MM.1S (cell line): ENCODE results near the gene ELANE.

Experiments
- DNase-seq: peaks from one replicate; pipeline ENCODE4 v3.0.0-alpha.2; 2015
- H2AFZ ChIP-seq: fragments of 300-600 bp; sonication (generic); 2 replicates; pipeline ENCODE4 v1.6.0; 2016; ENCODE audit warnings: antibody characterized with exemption, low read length
- H3F3A ChIP-seq: fragments of 300-600 bp; sonication (generic); 2 replicates; pipeline ENCODE4 v1.6.1; 2016; ENCODE audit warnings: mild to moderate bottlenecking, antibody characterized with exemption, low read length, moderate library complexity, mixed read lengths; ENCODE audit not compliant: insufficient read depth
- H3K27ac ChIP-seq: fragments of 300-600 bp; sonication (generic); 2 replicates; pipeline ENCODE4 v1.5.1; 2016; ENCODE audit warnings: mild to moderate bottlenecking, low read length
- H3K27me3 ChIP-seq: fragments of 300-600 bp; sonication (generic); replicated peaks from 2 replicates; pipeline ENCODE4 v1.6.0; 2016; ENCODE audit warnings: low read length; ENCODE audit not compliant: insufficient read depth
- H3K36me3 ChIP-seq: fragments of 300-600 bp; sonication (generic); replicated peaks from 2 replicates; pipeline ENCODE4 v1.6.1; 2016; ENCODE audit warnings: mild to moderate bottlenecking, low read length, mixed read lengths; ENCODE audit not compliant: insufficient read depth
- H3K4me1 ChIP-seq: fragments of 300-600 bp; sonication (generic); 2 replicates; pipeline ENCODE4 v1.6.1; 2016; ENCODE audit warnings: low read length, mixed read lengths
- H3K4me2 ChIP-seq: fragments of 300-600 bp; sonication (generic); 2 replicates; pipeline ENCODE4 v1.6.0; 2016; ENCODE audit warnings: low read depth, low read length
- H3K4me3 ChIP-seq: fragments of 300-600 bp; sonication (generic); 2 replicates; pipeline ENCODE4 v1.5.1; 2016; ENCODE audit warnings: low read length, mixed read lengths
- H3K79me2 ChIP-seq: fragments of 300-600 bp; sonication (generic); 2 replicates; pipeline ENCODE4 v1.6.1; 2016; ENCODE audit warnings: mixed run types, low read length, mixed read lengths
- H3K9ac ChIP-seq: fragments of 300-600 bp; sonication (generic); 2 replicates; pipeline ENCODE4 v1.6.1; 2016; ENCODE audit warnings: low read length, mixed read lengths
- H3K9me2 ChIP-seq: fragments of 300-600 bp; sonication (generic); replicated peaks from 2 replicates; pipeline ENCODE4 v1.6.1; 2016; ENCODE audit warnings: mild to moderate bottlenecking, low read length, mixed read lengths; ENCODE audit not compliant: insufficient read depth
- H3K9me3 ChIP-seq: fragments of 300-600 bp; sonication (generic); replicated peaks from 2 replicates; pipeline ENCODE4 v1.6.1; 2016; ENCODE audit warnings: mild to moderate bottlenecking, low read length, mixed read lengths; ENCODE audit not compliant: insufficient read depth
- H4K20me1 ChIP-seq: fragments of 300-600 bp; sonication (generic); 2 replicates; pipeline ENCODE4 v1.6.1; 2016; ENCODE audit warnings: mild to moderate bottlenecking, low read length, moderate library complexity, mixed read lengths; ENCODE audit not compliant: insufficient read depth
- CTCF ChIP-seq: fragments of 300-600 bp; sonication (generic); IDR thresholded peaks from 2 replicates; pipeline ENCODE4 v1.5.1; 2016; ENCODE audit warnings: antibody characterized with exemption, low read length, mixed read lengths
- EZH2 ChIP-seq: fragments of 300-600 bp; sonication (generic); optimal IDR thresholded peaks from 2 replicates; pipeline ENCODE3; 2017; ENCODE audit warnings: low read depth, mild to moderate bottlenecking, antibody characterized with exemption, low read length, mixed read lengths
- EZH2phosphoT487 ChIP-seq: fragments of 300-600 bp; sonication (generic); IDR thresholded peaks from 2 replicates; pipeline ENCODE4 v1.6.1; 2018; ENCODE audit warnings: antibody characterized with exemption, low read length

The ELANE gene

GRCh38 chr19:896999-897398 lies 44.9 kb downstream of the ELANE start:
- Histone ChIP-seq H3K27me3 (no peaks in the 10 kb centered on the region), H3K4me3 (no peak overlapping the region), H2AFZ (no peak overlapping the region), H4K20me1 (no peaks in the 10 kb centered on the region), H3K27ac (no peak overlapping the region), H3K4me1 (no peaks in the 10 kb centered on the region), H3K36me3 (no peaks in the 10 kb centered on the region), H3K9me2 (no peaks in the 10 kb centered on the region), H3K9me3 (no peaks in the 10 kb centered on the region), H3F3A (no peaks in the 10 kb centered on the region), H3K4me2 (no peak overlapping the region), H3K79me2 (peaks cover 6% of the 10 kb centered on the region), H3K9ac (no peak overlapping the region)
- no peak for TF ChIP-seq CTCF
- TF ChIP-seq EZH2phosphoT487, result no peak
- TF ChIP-seq EZH2, result no peak
- no peak for DNase-seq

GRCh38 chr19:897442-898039 lies 45.4 kb downstream of the ELANE start:
- Histone ChIP-seq H3K36me3 (no peaks in the 10 kb centered on the region), H3K4me3 (no peak overlapping the region)

GRCh38 chr19:898663-899062 lies 46.6 kb downstream of the ELANE start:
- Histone ChIP-seq H2AFZ (no peak overlapping the region), H3K4me1 (no peaks in the 10 kb centered on the region), H3K27ac (no peak overlapping the region), H3K36me3 (no peaks in the 10 kb centered on the region), H3K9ac (no peak overlapping the region), H3K27me3 (no peaks in the 10 kb centered on the region), H3K9me2 (no peaks in the 10 kb centered on the region), H3K79me2 (no peaks in the 10 kb centered on the region), H3K9me3 (no peaks in the 10 kb centered on the region), H3F3A (no peaks in the 10 kb centered on the region), H4K20me1 (no peaks in the 10 kb centered on the region), H3K4me2 (no peak overlapping the region), H3K4me3 (no peak overlapping the region)
- no peak for DNase-seq
- TF ChIP-seq EZH2, result no peak
- no peak for TF ChIP-seq CTCF
- no peak for TF ChIP-seq EZH2phosphoT487

More at GRCh38 chr19:897442-898039, 45.4 kb downstream of the ELANE start:
- Histone ChIP-seq H4K20me1 (no peaks in the 10 kb centered on the region), H3K9ac (no peak overlapping the region), H3K9me3 (no peaks in the 10 kb centered on the region), H3K79me2 (peaks cover under 1% of the 10 kb centered on the region), H3K27me3 (no peaks in the 10 kb centered on the region), H3K4me2 (no peak overlapping the region), H3K4me1 (no peaks in the 10 kb centered on the region), H3K27ac (no peak overlapping the region), H3F3A (no peaks in the 10 kb centered on the region), H3K9me2 (no peaks in the 10 kb centered on the region), H2AFZ (no peak overlapping the region)
- no peak for TF ChIP-seq CTCF
- TF ChIP-seq EZH2, result no peak
- no peak for TF ChIP-seq EZH2phosphoT487
- no peak for DNase-seq
